ENCODE data around the gene SH3BP4.

SH3BP4 gene

GRCh38 chr2:234983011-234983726 lies 31.4 kb downstream of the SH3BP4 start:
- Histone ChIP-seq H3K36me3 (no peaks in the 10 kb centered on the region), H3K9me3 (no peaks in the 10 kb centered on the region), H3K27ac (peak overlapping the region; percentile 53 to 69), H3K4me1 (peaks cover 6 to 62% (median 44%) of the 10 kb centered on the region in 4 donors), H3K4me3 (no peak overlapping the region), H3K27me3 (no peaks in the 10 kb centered on the region)
- no peak for DNase-seq
- intact Hi-C loops (cut with DNase I; ENCODE audit: low total_unique reads) = no loop called here
- TF ChIP-seq CTCF (IDR thresholded peaks at IDR 0.05) = no peak

GRCh38 chr2:234985608-234986245 lies 33.9 kb downstream of the SH3BP4 start:
- DNase-seq = no peak
- H3K4me1 ChIP-seq = peaks cover 6 to 58% (median 36%) of the 10 kb centered on the region in 4 donors
- H3K36me3 ChIP-seq = no peaks in the 10 kb centered on the region
- intact Hi-C loops (cut with DNase I; ENCODE audit: low total_unique reads) = no loop called here
- H3K27ac ChIP-seq = peak overlapping the region in 1 of 2 donors; percentile 22
- H3K27me3 ChIP-seq = no peaks in the 10 kb centered on the region
- TF ChIP-seq CTCF (IDR thresholded peaks at IDR 0.05) = no peak
- no peak overlapping the region for H3K4me3 ChIP-seq
- H3K9me3 ChIP-seq = no peaks in the 10 kb centered on the region

- H3K27ac ChIP-seq = peak overlapping the region in 1 of 2 donors; percentile 22
- no peak for DNase-seq
Measured at GRCh38 chr2:234986390-234986789, 34.6 kb downstream of the SH3BP4 start.

GRCh38 chr2:234986876-234987720 lies 35.3 kb downstream of the SH3BP4 start:
- Histone ChIP-seq H3K27ac (peak overlapping the region in 1 of 2 donors; percentile 84), H3K4me3 (no peak overlapping the region), H3K27me3 (no peaks in the 10 kb centered on the region), H3K36me3 (no peaks in the 10 kb centered on the region), H3K4me1 (peaks cover 0 to 55% (median 32%) of the 10 kb centered on the region in 4 donors), H3K9me3 (no peaks in the 10 kb centered on the region)
- intact Hi-C loops (cut with DNase I; ENCODE audit: low total_unique reads) = no loop called here
- no peak for DNase-seq
- TF ChIP-seq CTCF (IDR thresholded peaks at IDR 0.05) = no peak

More at GRCh38 chr2:234986390-234986789, 34.6 kb downstream of the SH3BP4 start:
- Histone ChIP-seq H3K27me3 (no peaks in the 10 kb centered on the region), H3K9me3 (no peaks in the 10 kb centered on the region), H3K4me1 (peaks cover 2 to 55% (median 32%) of the 10 kb centered on the region in 4 donors), H3K4me3 (no peak overlapping the region), H3K36me3 (no peaks in the 10 kb centered on the region)
- TF ChIP-seq CTCF (IDR thresholded peaks at IDR 0.05) = no peak
- intact Hi-C loops (cut with DNase I; ENCODE audit: low total_unique reads) = no loop called here

GRCh38 chr2:234987754-234988153 lies 35.9 kb downstream of the SH3BP4 start:
- Histone ChIP-seq H3K27ac (peak overlapping the region in 1 of 2 donors; percentile 84), H3K36me3 (no peaks in the 10 kb centered on the region), H3K9me3 (no peaks in the 10 kb centered on the region), H3K4me1 (peaks cover 0 to 55% (median 34%) of the 10 kb centered on the region in 4 donors), H3K27me3 (no peaks in the 10 kb centered on the region), H3K4me3 (no peak overlapping the region)
- TF ChIP-seq CTCF (IDR thresholded peaks at IDR 0.05) = no peak
- DNase-seq = no peak
- intact Hi-C loops (cut with DNase I; ENCODE audit: low total_unique reads) = no loop called here
